ENCODE measurements around the gene CERS1.

DNA sequence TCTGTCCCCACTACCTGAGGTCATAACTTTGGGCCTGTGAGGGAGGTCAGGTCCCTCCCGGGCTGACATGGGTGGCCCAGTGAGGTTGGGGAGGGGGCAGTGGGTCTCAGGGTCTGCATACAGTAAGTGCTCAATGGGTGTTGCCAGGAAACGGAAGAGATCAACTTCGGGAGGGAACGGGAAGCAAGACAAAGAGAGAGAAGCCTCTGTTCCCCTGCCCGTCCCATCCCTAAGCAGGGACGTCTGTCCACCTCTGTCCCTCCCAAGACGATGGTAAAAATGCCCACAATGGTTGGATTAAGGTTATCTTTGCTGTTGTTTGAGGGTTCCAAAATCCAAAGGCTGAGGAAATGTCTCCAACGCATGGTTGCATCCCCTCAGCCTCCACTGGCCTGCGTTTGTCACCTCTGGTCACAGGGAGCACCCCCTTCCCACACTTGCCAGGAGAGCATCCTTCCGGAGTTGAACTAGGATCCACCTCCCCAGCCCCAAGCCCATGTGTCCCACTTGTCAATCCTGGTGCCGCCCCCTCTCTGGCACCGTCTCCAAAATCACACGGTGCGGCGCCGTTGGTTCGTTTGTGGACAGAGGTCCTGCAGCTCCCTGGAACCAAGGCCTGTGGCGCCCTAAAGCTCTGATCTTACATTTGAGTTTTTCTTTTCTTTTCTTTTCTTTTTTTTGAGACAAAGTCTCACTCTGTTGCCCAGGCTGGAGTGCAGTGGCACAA lies 45.8 kb upstream of the CERS1 start:
- TF ChIP-seq, protein P1, sequence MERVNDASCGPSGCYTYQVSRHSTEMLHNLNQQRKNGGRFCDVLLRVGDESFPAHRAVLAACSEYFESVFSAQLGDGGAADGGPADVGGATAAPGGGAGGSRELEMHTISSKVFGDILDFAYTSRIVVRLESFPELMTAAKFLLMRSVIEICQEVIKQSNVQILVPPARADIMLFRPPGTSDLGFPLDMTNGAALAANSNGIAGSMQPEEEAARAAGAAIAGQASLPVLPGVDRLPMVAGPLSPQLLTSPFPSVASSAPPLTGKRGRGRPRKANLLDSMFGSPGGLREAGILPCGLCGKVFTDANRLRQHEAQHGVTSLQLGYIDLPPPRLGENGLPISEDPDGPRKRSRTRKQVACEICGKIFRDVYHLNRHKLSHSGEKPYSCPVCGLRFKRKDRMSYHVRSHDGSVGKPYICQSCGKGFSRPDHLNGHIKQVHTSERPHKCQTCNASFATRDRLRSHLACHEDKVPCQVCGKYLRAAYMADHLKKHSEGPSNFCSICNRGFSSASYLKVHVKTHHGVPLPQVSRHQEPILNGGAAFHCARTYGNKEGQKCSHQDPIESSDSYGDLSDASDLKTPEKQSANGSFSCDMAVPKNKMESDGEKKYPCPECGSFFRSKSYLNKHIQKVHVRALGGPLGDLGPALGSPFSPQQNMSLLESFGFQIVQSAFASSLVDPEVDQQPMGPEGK (CRISPR knock-in tag; IDR thresholded peaks at IDR 0.05; ENCODE audit: borderline replicate concordance) = no peak
- TF ChIP-seq ZFP3 (CRISPR knock-in tag; IDR thresholded peaks at IDR 0.05) (no peak), ESRRG (CRISPR knock-in tag; IDR thresholded peaks at IDR 0.05) (no peak), RARB (CRISPR knock-in tag; IDR thresholded peaks at IDR 0.05) (no peak), TOX (CRISPR knock-in tag; IDR thresholded peaks at IDR 0.05; ENCODE audit: borderline replicate concordance) (no peak), ZFP30 (CRISPR knock-in tag; IDR thresholded peaks at IDR 0.05) (no peak), ISL1 (CRISPR knock-in tag; IDR thresholded peaks at IDR 0.05) (no peak), ZC3H10 (CRISPR knock-in tag; IDR thresholded peaks at IDR 0.05) (no peak), PPARA (CRISPR knock-in tag; IDR thresholded peaks at IDR 0.05; ENCODE audit: borderline replicate concordance) (no peak), ARNTL (CRISPR knock-in tag; IDR thresholded peaks at IDR 0.05; ENCODE audit: borderline replicate concordance, low read depth) (no peak), ZNF70 (CRISPR knock-in tag; IDR thresholded peaks at IDR 0.05) (no peak), ZNF565 (CRISPR knock-in tag; conservative IDR thresholded peaks at IDR 0.05; ENCODE audit: low read depth) (no peak), CREB5 (CRISPR knock-in tag; IDR thresholded peaks at IDR 0.05; ENCODE audit: low read depth) (no peak), OSR1 (CRISPR knock-in tag; IDR thresholded peaks at IDR 0.05) (no peak)
